Urinary bladder (tissue), 4 donors: ENCODE measurements around the gene ERC2. TPM values are rescaled to one million over a fixed set of nuclear protein-coding genes. Genes with fewer than 3 reads are reported as not detected.

Experiments used
- DNase-seq: peaks from one replicate; pipeline ENCODE4 v3.0.0-alpha.2; 2015; ENCODE audit errors: extremely low spot score
- H3K27ac ChIP-seq: one replicate; pipeline ENCODE4 v1.5.1; 2013; ENCODE audit warnings: low read depth, mild to moderate bottlenecking, moderate library complexity
- H3K36me3 ChIP-seq: one replicate; pipeline ENCODE4 v1.6.1; 2013; ENCODE audit warnings: mild to moderate bottlenecking, moderate library complexity; ENCODE audit not compliant: insufficient read depth
- H3K4me1 ChIP-seq: one replicate; pipeline ENCODE4 v1.6.1; 2013; ENCODE audit warnings: mild to moderate bottlenecking, moderate library complexity; ENCODE audit not compliant: insufficient read depth
- H3K4me3 ChIP-seq: one replicate; pipeline ENCODE4 v1.5.1; 2013; ENCODE audit warnings: low read depth, low read length
- WGBS: extraction: QIAGEN DNeasy Blood & Tissue Kit; methylation state at CpG from one replicate; pipeline ENCODE4 v1.1.7; 2013; 5-methylcytosine and 5-hydroxymethylcytosine counted together
- polyA plus RNA-seq: library from polyadenylated mRNA; stranded (reverse); fragments of 200-250 nt; gene quantifications from one replicate; pipeline ENCODE4 v1.2.3, GENCODE V29; 2013
- total RNA-seq: library from RNA; depleted of rRNA; stranded (reverse); fragments of >200 nt; gene quantifications from one replicate; pipeline ENCODE4 v1.2.3, GENCODE V29; 2014
- donor health status: healthy with polysubstance abuse.
- donor health status: healthy.

ERC2 gene
- total and polyA plus RNA-seq, 2 donors = 0.49 to 3.0 TPM

DNA sequence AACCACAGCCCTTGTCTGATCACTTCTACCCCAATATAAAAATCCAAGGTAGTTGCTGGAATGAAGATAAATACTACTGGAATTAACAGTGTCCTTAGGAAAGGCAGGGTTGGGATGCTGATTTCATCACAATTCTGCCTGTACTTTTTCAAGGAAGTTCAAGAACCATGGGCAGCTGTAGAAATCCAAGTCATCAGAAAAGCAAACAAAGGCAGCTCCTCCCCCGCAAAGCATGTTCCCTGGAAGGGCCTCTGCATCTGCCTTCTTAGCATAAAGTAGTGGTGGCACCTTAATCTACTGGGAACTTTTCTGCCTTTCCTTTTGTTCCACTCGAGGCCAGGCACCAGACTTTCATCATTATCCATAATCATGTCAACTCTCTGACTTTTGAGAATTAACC lies 54.4 kb downstream of the ERC2 start:
- Histone ChIP-seq H3K4me1 (no peaks in the 10 kb centered on the region), H3K36me3 (no peaks in the 10 kb centered on the region), H3K27ac (no peak overlapping the region), H3K4me3 (no peak overlapping the region)
- 52% methylated on average over 2 of the region's 2 CpGs for WGBS
- no peak for DNase-seq

DNA sequence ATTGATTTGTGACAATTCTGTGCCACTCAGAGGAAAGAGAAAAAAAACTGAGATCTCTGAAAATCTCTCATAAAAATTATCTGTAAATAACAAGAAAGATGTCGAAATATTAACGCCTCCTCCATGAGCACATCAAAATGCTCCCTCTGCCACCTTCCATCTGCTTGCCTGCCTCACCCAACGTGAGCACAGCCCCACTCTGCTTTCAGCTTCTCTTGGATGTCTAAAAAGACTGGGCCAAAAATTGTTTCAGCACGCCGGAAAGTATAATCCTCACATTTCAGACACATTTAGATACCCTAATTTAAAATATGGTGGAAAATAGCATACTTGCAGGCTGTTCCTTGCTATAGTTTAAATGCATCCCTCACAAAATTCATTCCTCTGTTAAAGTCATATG lies 57.1 kb downstream of the ERC2 start:
- no peaks in the 10 kb centered on the region for H3K36me3 ChIP-seq
- WGBS = 80% methylated on average over 5 of the region's 5 CpGs
- no peak overlapping the region for H3K4me3 ChIP-seq
- H3K4me1 ChIP-seq = no peaks in the 10 kb centered on the region
- no peak overlapping the region for H3K27ac ChIP-seq
- DNase-seq = no peak

DNA sequence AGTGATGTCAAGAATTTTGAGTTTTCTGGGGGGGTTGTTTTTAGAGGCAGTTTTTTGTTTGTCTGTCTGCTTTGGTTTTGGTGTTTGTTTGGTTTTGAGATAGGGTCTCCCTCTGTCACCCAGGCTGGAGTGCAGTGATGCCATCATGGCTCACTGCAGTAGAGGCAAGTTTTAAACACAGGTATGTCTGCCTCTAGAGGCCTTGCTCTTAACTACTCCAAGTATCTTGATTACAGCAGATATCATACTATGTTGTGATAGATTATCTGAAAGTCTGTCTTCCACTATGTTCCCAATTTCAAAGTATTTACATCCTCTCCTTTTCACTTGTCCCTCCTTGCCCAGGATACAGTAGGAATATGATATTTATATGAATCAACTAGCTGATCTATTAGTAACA lies 57.7 kb downstream of the ERC2 start:
- Histone ChIP-seq H3K4me3 (no peak overlapping the region), H3K4me1 (no peaks in the 10 kb centered on the region), H3K27ac (no peak overlapping the region), H3K36me3 (no peaks in the 10 kb centered on the region)
- DNase-seq = no peak

DNA sequence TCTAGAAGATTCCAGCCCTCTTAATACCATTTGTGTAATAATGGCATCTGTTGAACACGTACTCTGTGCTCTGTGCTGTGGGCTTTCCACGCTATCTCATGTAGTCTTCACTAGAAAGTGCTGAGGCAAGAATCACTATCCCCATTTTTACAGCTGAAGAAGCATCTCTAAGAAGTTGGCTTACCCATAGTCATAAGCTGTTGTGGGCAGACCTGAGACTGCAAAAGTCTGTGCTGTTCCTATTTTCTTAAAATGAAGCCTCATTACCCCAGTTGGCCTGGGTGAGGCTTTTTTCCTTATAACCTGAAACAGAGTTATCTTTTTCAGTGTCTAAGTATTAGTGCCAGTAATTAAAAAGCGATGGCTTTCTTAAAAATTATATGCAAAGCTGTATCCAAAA lies 58.5 kb downstream of the ERC2 start:
- H3K36me3 ChIP-seq = no peaks in the 10 kb centered on the region
- H3K27ac ChIP-seq = no peak overlapping the region
- no peak for DNase-seq
- WGBS = 88% methylated on average over 3 of the region's 3 CpGs
- H3K4me3 ChIP-seq = no peak overlapping the region
- no peaks in the 10 kb centered on the region for H3K4me1 ChIP-seq

DNA sequence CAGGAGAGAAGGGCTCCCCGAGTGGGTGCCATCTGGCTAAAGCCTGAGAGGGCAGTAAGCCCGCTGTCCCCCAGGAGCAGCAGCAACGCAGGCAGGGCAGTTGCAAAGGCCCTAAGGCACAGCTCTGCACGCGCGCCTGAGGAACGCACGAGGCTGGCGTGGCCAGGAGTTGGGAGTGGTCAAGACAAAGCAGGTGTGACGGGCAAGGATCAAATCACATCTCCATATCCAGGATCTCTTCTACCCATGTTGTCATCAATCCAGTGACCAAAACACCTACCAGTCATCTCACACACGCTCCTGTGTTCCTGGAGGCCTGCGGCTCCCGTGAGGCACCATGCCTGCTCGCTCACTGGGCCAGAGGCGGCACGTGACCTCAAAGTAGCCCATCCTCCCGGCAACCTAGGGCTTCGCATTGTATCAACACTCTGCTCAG lies 59.5 kb downstream of the ERC2 start:
- no peak overlapping the region for H3K27ac ChIP-seq
- WGBS = 92% methylated on average over 18 of the region's 18 CpGs
- no peaks in the 10 kb centered on the region for H3K4me1 ChIP-seq
- no peak overlapping the region for H3K4me3 ChIP-seq
- no peak for DNase-seq
- H3K36me3 ChIP-seq = no peaks in the 10 kb centered on the region

DNA sequence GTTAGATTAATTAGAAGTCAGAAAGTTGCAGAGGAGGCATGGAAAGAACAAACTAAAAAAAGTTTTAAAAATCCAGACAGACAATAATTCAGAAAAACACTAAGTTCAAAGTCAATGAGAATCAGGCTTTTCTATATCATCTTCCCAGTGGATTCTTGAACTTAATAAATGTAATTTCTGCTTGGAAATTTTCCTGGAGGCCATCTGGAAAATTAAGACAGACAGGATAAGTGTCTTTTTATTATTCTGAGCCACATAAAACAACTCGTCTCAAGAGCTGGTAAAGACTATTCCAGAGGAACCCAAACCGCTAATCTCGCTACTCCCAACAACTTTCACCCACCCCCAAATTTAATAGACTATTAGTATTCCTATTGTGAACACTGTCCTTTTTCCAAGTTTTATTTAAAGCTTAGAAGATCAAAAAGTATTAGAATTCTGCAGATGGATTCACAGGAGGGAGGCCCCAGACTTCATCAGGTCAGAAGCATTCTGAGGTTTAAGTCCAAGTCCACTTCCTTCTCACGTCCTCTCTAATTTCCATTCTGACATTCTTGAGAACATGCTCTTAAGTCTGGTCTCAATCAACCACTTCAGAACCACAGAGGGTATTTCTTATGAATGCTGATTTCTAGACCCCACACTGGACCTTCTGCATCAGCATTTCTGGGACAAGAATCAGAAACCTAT lies 61.3 kb downstream of the ERC2 start:
- no peaks in the 10 kb centered on the region for H3K36me3 ChIP-seq
- H3K27ac ChIP-seq = no peak overlapping the region
- 49% methylated on average over 4 of the region's 4 CpGs for WGBS
- no peak overlapping the region for H3K4me3 ChIP-seq
- peak; percentile 48 for DNase-seq
- no peaks in the 10 kb centered on the region for H3K4me1 ChIP-seq

DNA sequence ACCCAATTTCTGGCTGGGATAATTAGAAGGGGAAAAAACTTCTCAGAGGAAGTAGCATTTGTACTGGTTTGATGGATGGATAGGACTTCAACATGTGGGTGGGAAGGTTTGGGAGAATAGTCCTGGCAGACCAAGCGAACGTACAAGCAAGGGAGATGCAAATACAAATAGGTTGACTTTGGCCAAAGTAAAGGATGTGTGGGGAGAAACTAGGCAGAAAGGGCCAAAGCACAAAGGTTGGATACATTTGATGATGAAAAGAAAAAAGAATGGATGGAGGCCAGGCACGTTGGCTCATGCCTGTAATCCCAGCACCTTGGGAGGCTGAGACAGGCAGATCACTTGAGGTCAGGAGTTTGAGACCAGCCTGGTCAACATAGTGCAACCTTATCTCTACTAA lies 63.4 kb downstream of the ERC2 start:
- no peak overlapping the region for H3K4me3 ChIP-seq
- 87% methylated on average over 3 of the region's 3 CpGs for WGBS
- no peak overlapping the region for H3K27ac ChIP-seq
- no peaks in the 10 kb centered on the region for H3K36me3 ChIP-seq
- H3K4me1 ChIP-seq = no peaks in the 10 kb centered on the region
- DNase-seq = no peak

DNA sequence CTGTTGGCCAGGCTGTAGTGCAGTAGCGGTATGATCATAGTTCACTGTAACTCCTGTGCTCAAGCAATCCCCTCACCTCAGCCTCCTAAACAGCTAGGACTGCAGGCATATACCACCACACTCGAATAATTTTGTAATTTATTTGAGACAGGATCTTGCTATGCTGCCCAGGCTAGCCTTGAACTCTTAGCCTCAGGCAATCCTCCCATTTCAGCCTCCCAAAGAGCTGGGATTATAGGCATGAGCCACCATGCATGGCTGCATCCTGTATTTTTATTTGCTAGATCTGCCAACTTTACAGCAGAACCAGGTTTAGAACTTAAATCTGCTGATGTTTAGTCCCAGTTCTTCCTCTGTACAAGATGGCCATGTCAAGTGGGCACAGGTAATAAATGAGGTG lies 69.6 kb downstream of the ERC2 start:
- H3K36me3 ChIP-seq = no peaks in the 10 kb centered on the region
- no peak overlapping the region for H3K27ac ChIP-seq
- no peak for DNase-seq
- H3K4me1 ChIP-seq = no peaks in the 10 kb centered on the region
- WGBS = 73% methylated on average over 2 of the region's 2 CpGs
- no peak overlapping the region for H3K4me3 ChIP-seq

DNA sequence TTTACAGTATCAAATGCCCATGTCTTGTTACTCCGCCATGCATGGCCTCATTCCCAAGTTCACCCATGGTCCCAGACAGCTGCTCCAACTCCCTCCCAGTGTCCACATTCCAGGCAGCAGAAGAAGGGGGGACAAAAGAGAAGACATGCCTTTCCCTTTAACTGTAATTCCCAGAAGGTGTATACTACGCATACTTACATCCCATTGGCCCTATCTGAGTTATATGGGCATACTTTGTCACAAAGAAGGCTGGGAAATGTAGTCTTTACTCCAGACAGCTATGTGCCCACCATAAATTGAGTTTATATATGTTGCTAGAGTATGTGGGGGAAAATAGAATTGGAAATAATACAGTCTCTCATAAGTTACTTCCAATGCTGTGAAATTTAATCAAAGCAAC lies 70.5 kb downstream of the ERC2 start:
- DNase-seq = no peak
- 78% methylated on average over 2 of the region's 2 CpGs for WGBS
- no peaks in the 10 kb centered on the region for H3K36me3 ChIP-seq
- no peak overlapping the region for H3K27ac ChIP-seq
- H3K4me3 ChIP-seq = no peak overlapping the region
- H3K4me1 ChIP-seq = no peaks in the 10 kb centered on the region

DNA sequence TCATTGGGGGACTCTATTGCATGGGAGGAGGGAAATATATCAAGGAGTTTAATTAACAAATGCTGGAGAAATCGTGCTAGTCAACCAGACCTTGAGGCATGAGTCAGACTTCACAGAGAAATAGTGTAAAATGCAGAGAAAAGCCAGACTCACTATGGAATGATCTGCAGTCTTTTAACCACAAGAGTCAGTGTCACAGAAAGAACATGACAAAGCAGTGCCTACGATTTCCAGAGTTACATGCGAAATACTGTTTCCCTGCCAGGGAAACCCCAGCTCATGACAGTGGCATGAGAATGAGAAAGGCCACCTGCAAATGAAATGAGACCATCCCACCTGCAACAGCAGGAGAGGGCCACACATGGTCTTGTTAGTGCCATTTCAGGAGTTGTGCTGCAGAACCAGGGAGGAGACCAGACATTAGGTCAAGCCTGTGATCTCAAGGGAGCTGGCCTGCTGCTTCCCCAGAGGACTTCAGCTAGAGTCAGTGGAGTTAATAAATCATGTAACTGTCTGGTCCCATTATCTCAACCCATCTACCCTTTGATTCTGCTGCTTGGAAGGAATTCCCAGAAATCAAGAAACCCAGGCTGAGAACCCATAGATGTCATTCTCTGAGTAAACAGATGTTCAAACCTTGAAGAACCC lies 79.0 kb downstream of the ERC2 start:
- no peak for DNase-seq
- WGBS = 76% methylated on average over 3 of the region's 3 CpGs
- no peaks in the 10 kb centered on the region for H3K36me3 ChIP-seq
- no peak overlapping the region for H3K27ac ChIP-seq
- H3K4me3 ChIP-seq = no peak overlapping the region
- no peaks in the 10 kb centered on the region for H3K4me1 ChIP-seq

DNA sequence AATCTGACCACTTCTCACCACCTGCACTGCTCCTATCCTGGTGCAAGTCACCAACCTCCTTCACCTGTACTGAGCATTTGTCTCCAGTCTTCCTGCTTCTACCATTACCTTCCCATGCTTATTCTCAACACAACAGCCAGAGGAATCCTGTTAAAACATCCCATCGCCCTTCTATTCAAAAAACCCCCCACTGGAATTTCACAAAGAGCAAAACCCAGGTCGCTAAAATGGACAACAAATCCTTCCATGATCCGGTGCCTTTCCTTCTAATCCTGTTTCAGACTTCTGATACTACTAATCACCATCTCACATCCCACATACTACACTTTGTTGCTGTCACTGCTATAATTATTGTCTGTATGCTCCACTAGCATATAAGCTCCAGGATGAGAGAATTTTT lies 85.2 kb downstream of the ERC2 start:
- H3K4me1 ChIP-seq = no peaks in the 10 kb centered on the region
- 71% methylated on average over 3 of the region's 3 CpGs for WGBS
- no peak overlapping the region for H3K27ac ChIP-seq
- no peak overlapping the region for H3K4me3 ChIP-seq
- no peaks in the 10 kb centered on the region for H3K36me3 ChIP-seq
- no peak for DNase-seq

DNA sequence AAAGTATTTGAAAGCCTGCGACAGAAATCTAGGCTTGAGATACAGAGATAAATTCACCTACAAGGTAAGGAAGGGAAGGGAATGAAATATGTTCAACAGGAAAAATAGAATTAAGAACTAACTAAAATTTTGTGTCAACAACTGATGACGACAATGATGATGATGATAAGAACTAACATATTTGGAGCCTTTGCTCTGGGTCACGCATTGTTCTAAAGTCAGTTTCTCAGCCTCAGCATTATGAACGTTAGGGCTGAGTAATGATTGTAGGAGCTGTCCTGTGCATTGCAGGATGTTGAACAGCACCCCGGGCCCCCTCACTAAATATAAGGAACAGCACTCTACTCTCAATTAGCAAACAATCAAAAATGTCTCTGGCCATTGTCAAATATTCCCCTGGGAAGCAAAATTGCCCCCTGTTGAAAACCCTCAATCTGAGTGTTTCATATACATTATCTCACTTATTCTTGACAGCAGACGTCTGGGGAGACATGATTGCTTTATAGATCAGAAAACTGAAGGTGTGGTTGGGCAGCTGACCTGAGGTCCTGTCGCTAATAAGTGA lies 88.5 kb downstream of the ERC2 start:
- H3K36me3 ChIP-seq = no peaks in the 10 kb centered on the region
- WGBS = 49% methylated on average over 7 of the region's 7 CpGs
- no peak overlapping the region for H3K4me3 ChIP-seq
- no peaks in the 10 kb centered on the region for H3K4me1 ChIP-seq
- DNase-seq = peak; percentile 2
- no peak overlapping the region for H3K27ac ChIP-seq

DNA sequence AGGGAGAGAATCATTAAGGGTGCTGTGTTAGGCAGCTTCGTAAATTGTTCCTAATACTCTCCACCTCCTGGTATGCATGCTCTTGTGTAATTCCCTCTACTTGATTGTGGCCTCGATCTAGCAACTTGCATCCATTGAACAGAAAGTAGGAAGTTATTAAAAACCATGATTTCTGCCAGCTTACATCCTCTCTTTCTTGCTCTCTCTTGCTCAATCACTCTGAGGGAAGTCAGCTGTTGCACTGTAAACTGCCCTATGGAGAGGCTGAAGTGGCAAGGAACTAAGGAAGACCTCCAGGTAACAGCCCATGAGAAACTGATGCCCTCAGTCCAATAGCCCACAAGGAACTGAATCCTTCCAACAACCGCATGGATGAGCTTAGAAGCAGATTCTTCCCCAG lies 92.6 kb downstream of the ERC2 start:
- Histone ChIP-seq H3K4me3 (no peak overlapping the region), H3K36me3 (no peaks in the 10 kb centered on the region), H3K27ac (no peak overlapping the region), H3K4me1 (no peaks in the 10 kb centered on the region)
- 89% methylated on average over 3 of the region's 3 CpGs for WGBS
- no peak for DNase-seq

DNA sequence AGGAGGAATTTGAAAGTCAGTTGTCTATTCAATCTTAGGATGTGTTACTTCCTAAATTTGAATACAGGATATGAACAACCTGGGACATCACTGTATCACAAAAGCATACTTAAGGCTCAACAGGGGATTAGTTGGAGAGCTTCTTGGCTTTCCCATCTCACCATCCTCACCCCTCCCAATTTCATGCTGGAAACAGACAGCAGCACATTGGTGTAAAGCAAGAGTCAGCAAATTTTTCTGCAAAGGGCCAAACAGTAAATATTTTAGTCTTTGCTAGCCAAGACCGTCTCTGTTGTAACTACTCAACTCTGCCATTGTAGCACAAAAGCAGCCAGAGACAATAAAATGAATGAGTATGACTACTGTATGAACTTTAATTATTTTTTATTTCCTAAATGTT lies 94.9 kb downstream of the ERC2 start:
- no peak overlapping the region for H3K4me3 ChIP-seq
- 33% methylated on average over 1 of the region's 1 CpG for WGBS
- H3K27ac ChIP-seq = no peak overlapping the region
- no peaks in the 10 kb centered on the region for H3K36me3 ChIP-seq
- no peaks in the 10 kb centered on the region for H3K4me1 ChIP-seq
- no peak for DNase-seq
